GM19043 (cell line): ENCODE data around the gene PLBD2.

Experiments
- ATAC-seq: cut with Tn5 transposase; IDR thresholded peaks from one replicate; pipeline ENCODE4 v1.9.1; 2021; ENCODE audit warnings: low read depth; ENCODE audit not compliant: unreplicated experiment

The PLBD2 gene

GRCh38 chr12:113368331-113368730 is 9.9 kb downstream of the PLBD2 start:
- no peak for ATAC-seq

- ATAC-seq: no peak
Measured at GRCh38 chr12:113369391-113369985, 11.1 kb downstream of the PLBD2 start.

- no peak for ATAC-seq
Measured at GRCh38 chr12:113370923-113371682, 12.7 kb downstream of the PLBD2 start.

- no peak for ATAC-seq
Measured at GRCh38 chr12:113371808-113372207, 13.4 kb downstream of the PLBD2 start.

- no peak for ATAC-seq
Measured at GRCh38 chr12:113372371-113372770, 14.0 kb downstream of the PLBD2 start.

GRCh38 chr12:113373440-113373839 is 15.1 kb downstream of the PLBD2 start:
- no peak for ATAC-seq

GRCh38 chr12:113373969-113374368 is 15.6 kb downstream of the PLBD2 start:
- ATAC-seq: no peak

- no peak for ATAC-seq
Measured at GRCh38 chr12:113374823-113375428, 16.5 kb downstream of the PLBD2 start.

- ATAC-seq: no peak
Measured at GRCh38 chr12:113378291-113378690, 19.9 kb downstream of the PLBD2 start.

- no peak for ATAC-seq
Measured at GRCh38 chr12:113381220-113381619, 22.8 kb downstream of the PLBD2 start.

- ATAC-seq: no peak
Measured at GRCh38 chr12:113382206-113382605, 23.8 kb downstream of the PLBD2 start.

- no peak for ATAC-seq
Measured at GRCh38 chr12:113384778-113385177, 26.4 kb downstream of the PLBD2 start.

GRCh38 chr12:113385282-113385882 is 27.0 kb downstream of the PLBD2 start:
- no peak for ATAC-seq

GRCh38 chr12:113386866-113387566 is 28.6 kb downstream of the PLBD2 start:
- no peak for ATAC-seq

GRCh38 chr12:113387631-113388030 is 29.2 kb downstream of the PLBD2 start:
- no peak for ATAC-seq

- ATAC-seq: no peak
Measured at GRCh38 chr12:113388351-113388750, 30.0 kb downstream of the PLBD2 start.

- no peak for ATAC-seq
Measured at GRCh38 chr12:113390064-113391043, 32.0 kb downstream of the PLBD2 start.

- ATAC-seq: no peak
Measured at GRCh38 chr12:113391145-113391544, 32.8 kb downstream of the PLBD2 start.

GRCh38 chr12:113391650-113392337 is 33.4 kb downstream of the PLBD2 start:
- no peak for ATAC-seq
